ENCODE measurements around the gene ZNF428. TPM values are rescaled to one million over a fixed set of nuclear protein-coding genes. Genes with fewer than 3 reads are reported as not detected.

The ZNF428 gene
- total RNA-seq, 1 donor from 2014 or later = 53.4 TPM

GRCh38 chr19:43595605-43595998, 23.8 kb downstream of the ZNF428 start:
- H4K20me1 ChIP-seq (ENCODE audit: insufficient read depth, low read length) = peaks cover 27% of the 10 kb centered on the region
- no peaks in the 10 kb centered on the region for H3K27me3 Mint-ChIP-seq (ENCODE audit: low read depth, unreplicated experiment)
- H3K79me2 ChIP-seq (ENCODE audit: insufficient read depth, low read length) = peaks cover 75% of the 10 kb centered on the region
- H3K27ac Mint-ChIP-seq (ENCODE audit: unreplicated experiment) = peak overlapping the region; percentile 100
- H3K27me3 ChIP-seq (ENCODE audit: insufficient read depth, low read length) = no peaks in the 10 kb centered on the region
- no peaks in the 10 kb centered on the region for H3K9me3 ChIP-seq (ENCODE audit: insufficient read depth, low read depth, low read length)
- peak overlapping the region; percentile 99 for H3K27ac ChIP-seq (ENCODE audit: low read depth, low read length)
- peaks cover 20% of the 10 kb centered on the region for H3K4me1 Mint-ChIP-seq (ENCODE audit: low read depth, unreplicated experiment)
- peak overlapping the region; percentile 90 for H3K4me2 ChIP-seq (ENCODE audit: low read length)
- peak overlapping the region; percentile 100 for H3K4me3 Mint-ChIP-seq (ENCODE audit: unreplicated experiment)
- H3K36me3 ChIP-seq (ENCODE audit: insufficient read depth, low read length) = peaks cover 3% of the 10 kb centered on the region
- H3K4me3 ChIP-seq (ENCODE audit: insufficient read depth, low read depth, low read length) = peak overlapping the region; percentile 85
- H3K9me3 Mint-ChIP-seq (ENCODE audit: unreplicated experiment) = no peaks in the 10 kb centered on the region
- peaks cover 5% of the 10 kb centered on the region for H3K36me3 Mint-ChIP-seq (ENCODE audit: low read depth, unreplicated experiment)
- DNase-seq (ENCODE audit: low read depth) = no peak
- H3K4me1 ChIP-seq (ENCODE audit: insufficient read depth, low read length) = peaks cover 28% of the 10 kb centered on the region
- peak overlapping the region; percentile 31 for H2AFZ ChIP-seq (ENCODE audit: low read depth, low read length)
- H3K9ac ChIP-seq (ENCODE audit: low read length) = peak overlapping the region; percentile 87
- no peak for FAIRE-seq
- TF ChIP-seq EZH2 (IDR thresholded peaks at IDR 0.05; ENCODE audit: insufficient read depth, low read length) (no peak), CTCF (IDR thresholded peaks at IDR 0.05; ENCODE audit: insufficient read depth, low read depth, low read length) (no peak)

DNA sequence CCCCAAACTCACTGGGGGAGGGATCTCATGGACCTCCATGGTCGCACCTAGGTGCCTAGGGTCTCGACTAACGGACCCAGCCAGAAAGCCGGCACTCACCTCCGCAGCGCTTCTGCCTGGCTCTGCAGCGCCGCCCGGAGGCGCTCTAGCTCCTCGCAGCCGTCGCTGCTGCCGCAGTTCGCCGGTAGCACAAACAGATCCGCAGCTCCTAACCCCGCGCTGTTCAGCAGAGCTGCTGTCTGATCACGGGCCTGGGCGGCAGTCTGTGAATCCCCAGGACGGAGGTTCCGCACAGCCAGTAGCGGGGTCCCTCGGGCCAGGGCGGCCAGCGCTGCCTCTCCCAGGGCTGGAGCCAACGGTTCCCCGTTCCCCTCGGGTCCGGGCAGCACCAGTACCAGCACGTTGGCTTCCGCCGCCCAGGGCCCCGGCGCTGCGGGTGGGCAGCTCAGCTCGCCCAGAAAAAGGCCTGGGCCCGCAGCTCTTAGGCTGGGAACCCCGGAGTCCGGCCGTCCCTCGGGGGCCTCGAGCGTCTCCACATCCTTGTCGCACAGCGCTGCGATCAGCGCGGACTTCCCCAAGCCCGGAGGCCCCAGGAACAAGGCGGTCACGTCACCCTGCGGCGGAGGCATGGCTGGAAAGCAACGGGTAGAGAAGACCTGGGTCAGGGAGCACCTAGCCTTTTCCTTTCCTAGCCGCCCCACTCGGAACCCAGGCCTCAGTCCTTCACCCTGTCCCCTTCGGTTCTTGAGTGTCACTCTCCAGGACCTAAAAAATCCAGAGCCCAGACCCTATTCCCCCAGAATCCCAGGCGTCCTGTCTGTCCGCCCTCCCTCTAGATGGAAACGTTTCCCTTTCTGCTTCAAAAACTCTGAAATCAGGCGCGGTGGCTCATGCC, 24.5 kb downstream of the ZNF428 start:
- peaks cover 73% of the 10 kb centered on the region for H3K79me2 ChIP-seq (ENCODE audit: insufficient read depth, low read length)
- no peaks in the 10 kb centered on the region for H3K27me3 ChIP-seq (ENCODE audit: insufficient read depth, low read length)
- H3K27ac ChIP-seq (ENCODE audit: low read depth, low read length) = peak overlapping the region; percentile 99
- peaks cover 28% of the 10 kb centered on the region for H3K4me1 ChIP-seq (ENCODE audit: insufficient read depth, low read length)
- TF ChIP-seq CTCF (IDR thresholded peaks at IDR 0.05; ENCODE audit: insufficient read depth, low read depth, low read length) = peak; percentile 81
- TF ChIP-seq EZH2 (IDR thresholded peaks at IDR 0.05; ENCODE audit: insufficient read depth, low read length) = no peak
- H3K36me3 ChIP-seq (ENCODE audit: insufficient read depth, low read length) = peaks cover 5% of the 10 kb centered on the region
- no peaks in the 10 kb centered on the region for H3K9me3 ChIP-seq (ENCODE audit: insufficient read depth, low read depth, low read length)
- H3K4me3 ChIP-seq (ENCODE audit: insufficient read depth, low read depth, low read length) = peak overlapping the region; percentile 85
- no peak for FAIRE-seq
- Mint-ChIP-seq H3K27ac (ENCODE audit: unreplicated experiment) (peak overlapping the region; percentile 100), H3K36me3 (ENCODE audit: low read depth, unreplicated experiment) (peaks cover 7% of the 10 kb centered on the region), H3K4me3 (ENCODE audit: unreplicated experiment) (peak overlapping the region; percentile 100), H3K4me1 (ENCODE audit: low read depth, unreplicated experiment) (peaks cover 20% of the 10 kb centered on the region), H3K27me3 (ENCODE audit: low read depth, unreplicated experiment) (no peaks in the 10 kb centered on the region), H3K9me3 (ENCODE audit: unreplicated experiment) (no peaks in the 10 kb centered on the region)
- H3K9ac ChIP-seq (ENCODE audit: low read length) = peak overlapping the region; percentile 87
- H2AFZ ChIP-seq (ENCODE audit: low read depth, low read length) = peak overlapping the region; percentile 31
- DNase-seq (ENCODE audit: low read depth) = peak; percentile 33
- H3K4me2 ChIP-seq (ENCODE audit: low read length) = peak overlapping the region; percentile 90
- H4K20me1 ChIP-seq (ENCODE audit: insufficient read depth, low read length) = peaks cover 34% of the 10 kb centered on the region

All from astrocyte (in vitro differentiated cells and primary cell).